ENCODE measurements around the gene MGAT3. TPM values are rescaled to one million over a fixed set of nuclear protein-coding genes. Genes with fewer than 3 reads are reported as not detected.

Gene MGAT3
- total and polyA plus RNA-seq, 2 of the 8 experiments (the other 6 are each of a cell fraction or from before 2014, with no cell fraction given) = 4.3 to 9.2 TPM

DNA sequence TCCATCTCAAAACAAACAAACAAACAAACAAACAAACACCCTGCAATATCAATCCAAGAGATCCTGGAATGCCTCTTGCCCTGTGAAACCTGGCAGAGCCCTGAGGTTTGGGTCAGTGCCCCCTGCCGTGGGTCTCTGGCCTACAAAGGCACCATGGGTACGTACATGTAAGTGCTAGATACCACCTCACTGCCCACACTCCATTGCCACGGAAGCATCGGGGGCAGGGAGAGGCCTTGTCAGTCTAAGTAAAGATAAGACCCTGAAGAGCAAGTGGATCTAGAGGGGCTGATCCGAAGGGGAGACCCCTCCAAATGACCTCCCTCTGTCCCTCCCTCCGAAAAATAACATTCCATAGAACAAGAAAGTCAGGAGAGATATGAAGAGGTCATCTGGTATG lies 43.3 kb downstream of the MGAT3 start:
- WGBS, 2 experiments (ENCODE audit: extremely low coverage in 1 of 2, insufficient coverage in 1 of 2, insufficient read length in 1 of 2, insufficient replicate concordance in 2 of 2, low coverage in 1 of 2, low lambda C conversion rate in 2 of 2, missing lambda C conversion rate in 1 of 2) = 85% methylated on average over 6 of the region's 6 CpGs; no CpG with 5 or more reads in 1 of the 2 experiments
- TF ChIP-seq JUN (IDR thresholded peaks at IDR 0.05; ENCODE audit: low read depth, low read length) (no peak), POLR2A (IDR thresholded peaks at IDR 0.05; ENCODE audit: control extremely low read depth in 1 of 2, low read depth in 2 of 2, low read length in 2 of 2) (no peak)
- H2BK120ac ChIP-seq (replicated peaks; ENCODE audit: low read depth, low read length) = no peak overlapping the region
- no peak overlapping the region for H3K4me2 ChIP-seq (ENCODE audit: insufficient read depth in 1 of 2, low read depth in 2 of 2, low read length in 2 of 2)
- no peak overlapping the region for H2AK5ac ChIP-seq (ENCODE audit: low read depth, low read length)
- no peak overlapping the region for H3K4ac ChIP-seq (replicated peaks; ENCODE audit: insufficient read length, low read depth, low read length)
- peaks cover 0 to 12% (median 7%) of the 10 kb centered on the region in 4 experiments; a peak in 4 of 8 replicates for H3K36me3 ChIP-seq (ENCODE audit: control insufficient read depth in 2 of 4, insufficient read depth in 4 of 4, low read length in 3 of 4)
- no peak overlapping the region for H3K9ac ChIP-seq (replicated peaks in 1 of 4; ENCODE audit: extremely low read depth in 1 of 4, low read depth in 3 of 4, low read length in 3 of 4)
- H2BK15ac ChIP-seq (ENCODE audit: low read length) = no peak overlapping the region
- no peak overlapping the region for H2BK5ac ChIP-seq (ENCODE audit: low read depth, low read length)
- H4K20me1 ChIP-seq (replicated peaks in 1 of 2; ENCODE audit: control insufficient read depth in 1 of 2, insufficient read depth in 2 of 2, low read length in 2 of 2) = peaks cover 14 to 16% of the 10 kb centered on the region in 2 experiments
- H3K79me2 ChIP-seq (ENCODE audit: control insufficient read depth in 1 of 2, insufficient read depth in 2 of 2, low read length in 2 of 2) = peaks cover 5 to 13% of the 10 kb centered on the region in 2 experiments; a peak in 3 of 4 replicates
- DNase-seq (ENCODE audit: low read depth in 1 of 2, low spot score in 2 of 2) (no peak), FAIRE-seq (no peak)
- CTCF ChIA-PET (ENCODE audit: partially characterized antibody) = interaction anchor here (0.7 to 19.7 kb wide), 3 partner anchors 14 to 436 kb away, joined by 3 to 361 read pairs (median 278); partner anchors contain the start of gene RPS19BP1
- H3K9me3 ChIP-seq (ENCODE audit: insufficient read depth in 2 of 2, low read depth in 1 of 2, low read length in 1 of 2) = no peaks in the 10 kb centered on the region
- H3K56ac ChIP-seq (replicated peaks; ENCODE audit: insufficient read length, low read depth, low read length) = no peak overlapping the region
- no peak overlapping the region for H3K4me3 ChIP-seq (ENCODE audit: extremely low read depth in 1 of 4, insufficient read depth in 2 of 4, low read depth in 3 of 4, low read length in 4 of 4)
- no peak overlapping the region for H4K91ac ChIP-seq (replicated peaks; ENCODE audit: insufficient read length, low read length)
- H3K79me1 ChIP-seq (ENCODE audit: low read depth, low read length) = peaks cover 3% of the 10 kb centered on the region; the same call in 1 of the 2 replicates
- H3K18ac ChIP-seq (ENCODE audit: extremely low read depth, low read length) = no peak overlapping the region
- H2AFZ ChIP-seq (ENCODE audit: low read length) = no peak overlapping the region
- H2BK20ac ChIP-seq (ENCODE audit: low read length) = no peak overlapping the region
- no peak overlapping the region for H3K23ac ChIP-seq (ENCODE audit: insufficient read length)
- H2BK12ac ChIP-seq (ENCODE audit: low read depth, low read length) = no peak overlapping the region
- H3K27me3 ChIP-seq (replicated peaks in 1 of 4; ENCODE audit: control insufficient read depth in 3 of 4, extremely low read depth in 1 of 4, insufficient read depth in 3 of 4, low read length in 3 of 4) = peaks cover 0 to 41% (median 18%) of the 10 kb centered on the region in 4 experiments; a peak in 6 of 7 replicates
- no peak overlapping the region for H4K5ac ChIP-seq (ENCODE audit: insufficient read length, low read depth, low read length)
- H4K8ac ChIP-seq (ENCODE audit: extremely low read depth, insufficient read depth, low read length) = no peak overlapping the region
- no peak overlapping the region for H3K27ac ChIP-seq (ENCODE audit: low read depth, low read length)
- peaks cover 3 to 9% (median 4%) of the 10 kb centered on the region in 4 experiments; a peak in 6 of 7 replicates for H3K4me1 ChIP-seq (replicated peaks in 1 of 4; ENCODE audit: control insufficient read depth in 3 of 4, insufficient read depth in 4 of 4, low read length in 3 of 4)
- POLR2A ChIA-PET (ENCODE audit: partially characterized antibody) = interaction anchor here (1.5 to 3.6 kb wide), 2 partner anchors 24 to 181 kb away, joined by 11 to 42 read pairs; partner anchors contain the start of gene RPL3
- no peak overlapping the region for H3K14ac ChIP-seq (ENCODE audit: insufficient read length)
- peaks cover 5% of the 10 kb centered on the region for H3K23me2 ChIP-seq (ENCODE audit: low read depth, low read length)

Data from H1 (cell line).